Heart left ventricle (tissue), 13 donors: ENCODE data around the gene NFE2L1.

Source experiments
- CTCF ChIP-seq, 12 donors: fragments of 200-600 bp; sonication (generic) in 4 of 12; IDR thresholded peaks; one replicate each; pipeline versions ENCODE4 v1.5.0 to v1.8.0; 2018 to 2022; ENCODE audit warnings: antibody characterized with exemption in 12 of 12, mild to moderate bottlenecking in 5 of 12
- POLR2A ChIP-seq, 2 donors: fragments of 450-650 bp; IDR thresholded peaks; one replicate each; pipeline ENCODE4 v1.6.1; 2017; ENCODE audit warnings: antibody characterized with exemption in 2 of 2, mild to moderate bottlenecking in 2 of 2, moderate library complexity in 2 of 2
- donor health status: ischemic (EF 13 %, LVEDD 7.1; RV severe dilation, severe dysfunction).
- donor health status: DM: no; HTN: yes; CAD: no.
- donor health status: DM: no; HTN: no; CAD: no.
- donor health status: ischemic (EF 25% LVEDD 6.9; RV normal size, moderate dysfunction).
- donor health status: ischemic (EF 25% LVEDD 5.7; RV mildly dilated, moderate dysfunction).
- donor health status: ischemic (EF 35%, LVEDD 5.7; RV mildly dilated, moderate dysfunction).
- donor health status: nonischemic (EF 11% LVEDD 7.7; RV severe dilation, severe dysfunction).
- donor health status: DM: yes; HTN: yes; CAD: no.
- donor health status: PGD.
- donor health status: ischemic (EF 29% LVEDD 5.4; RV normal size, mild dysfunction).
- donor health status: nonischemic (EF 23%, LVEDD 6.1; RV moderate dilation, normal function).

- TF ChIP-seq CTCF (IDR thresholded peaks at IDR 0.05): no peak
- TF ChIP-seq POLR2A (IDR thresholded peaks at IDR 0.05): no peak
Observed at GRCh38 chr17:48004983-48005382, 43.2 kb upstream of the NFE2L1 start.
